ENCODE measurements around the gene ADCY4.
A peak's percentile ranks its signal among the peaks of the same experiment; 100 is the strongest.
"Not testable (repeated sequence)": the region's sequence is repeated elsewhere in the genome, so short reads cannot be mapped to it uniquely, and the experiment has no call there.

The ADCY4 gene

DNA sequence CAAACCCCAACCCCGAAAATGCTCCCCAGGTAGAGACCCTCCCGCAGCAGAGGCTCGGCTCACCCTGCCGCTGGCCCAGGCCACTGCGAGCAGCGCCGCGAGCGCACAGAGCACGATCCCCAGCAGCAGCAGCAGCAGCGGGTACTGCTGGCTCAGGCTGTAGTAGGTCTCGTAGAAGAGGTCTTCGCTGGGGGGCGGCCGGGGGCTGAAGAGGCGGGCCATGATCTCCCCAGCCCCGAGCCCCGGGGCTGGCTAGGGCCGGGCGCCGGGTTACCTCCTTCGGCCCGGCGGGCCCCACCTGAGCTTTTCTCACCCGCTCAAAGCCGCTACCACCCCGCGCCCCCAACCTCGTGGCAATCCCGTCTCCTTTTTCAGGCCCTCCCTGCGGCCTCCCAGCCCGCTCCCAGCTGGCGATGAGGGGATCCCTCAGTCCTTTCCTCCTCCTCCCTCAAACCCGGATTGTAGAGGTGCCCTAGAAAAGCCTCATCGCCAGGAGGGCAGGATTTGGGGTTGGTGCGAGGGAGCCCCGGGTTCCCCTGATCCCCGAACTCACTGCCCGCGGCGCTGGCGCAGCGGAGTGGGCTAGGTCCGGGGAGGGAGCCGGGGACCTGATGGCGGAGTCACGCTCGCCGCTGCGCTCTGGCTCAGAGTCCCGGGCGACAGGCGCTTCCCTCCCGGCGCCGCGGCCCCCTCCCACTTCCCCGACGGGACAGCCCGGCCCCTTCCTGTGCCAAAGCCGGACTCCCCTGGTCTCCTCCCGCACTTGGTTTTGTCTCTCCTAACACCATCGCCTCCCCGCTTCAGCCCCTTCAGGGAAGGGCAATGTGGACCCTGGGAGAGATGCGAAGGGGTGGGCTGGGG is at the start of gene ADCY4:
Gene ADCY4, minus strand, starts transcription at position 641 of the 861 bp plus-strand sequence. Its CDS starts 419 bp downstream, at position 222.
- Histone ChIP-seq H3K4me3 (no peak within 1 kb of the TSS), H3K4me1 (peaks cover 3% of the 10 kb centered on the region; the same call in 1 of the 2 replicates), H3K36me3 (replicated peaks) (no peaks in the 10 kb centered on the region), H3K9me3 (no peaks in the 10 kb centered on the region), H3K27me3 (ENCODE audit: low read depth) (no peaks in the 10 kb centered on the region)
- in situ Hi-C loops (cut with MboI; ENCODE audit: low sequenced_read_pairs): loop anchor here (5.0 to 25.0 kb wide), 2 partner anchors 98 to 353 kb away; no protein-coding TSS in a partner anchor
- DNase-seq (ENCODE audit: low spot score in 2 of 2): no peak

DNA sequence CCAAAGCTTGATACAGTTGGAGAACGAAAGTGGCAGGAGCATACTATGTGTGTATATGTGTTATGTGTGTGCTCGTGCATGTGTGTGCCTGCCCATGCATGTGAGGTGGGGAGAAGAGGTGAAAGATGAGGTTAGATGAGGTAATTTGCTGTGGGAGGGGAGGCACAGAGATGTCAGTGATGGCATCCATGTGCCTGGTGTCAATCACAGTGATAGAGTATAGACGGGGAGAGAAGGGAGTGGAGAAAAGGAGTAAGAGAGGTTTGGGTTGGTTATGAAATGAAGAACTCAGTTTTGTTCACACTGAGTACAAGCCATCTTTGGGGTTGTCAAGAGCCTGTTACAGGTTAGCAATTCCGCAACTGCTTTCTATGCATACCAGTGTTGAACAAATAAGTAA is 49.3 kb upstream of the ADCY4 start:
- H3K27me3 ChIP-seq (ENCODE audit: low read depth): peaks cover 6% of the 10 kb centered on the region; the same call in 1 of the 2 replicates
- no peak for DNase-seq (ENCODE audit: low spot score in 2 of 2)
- no peaks in the 10 kb centered on the region for H3K9me3 ChIP-seq
- in situ Hi-C loops (cut with MboI; ENCODE audit: low sequenced_read_pairs): no loop called here
- H3K36me3 ChIP-seq (replicated peaks): no peaks in the 10 kb centered on the region
- no peak overlapping the region for H3K4me3 ChIP-seq
- no peaks in the 10 kb centered on the region for H3K4me1 ChIP-seq

DNA sequence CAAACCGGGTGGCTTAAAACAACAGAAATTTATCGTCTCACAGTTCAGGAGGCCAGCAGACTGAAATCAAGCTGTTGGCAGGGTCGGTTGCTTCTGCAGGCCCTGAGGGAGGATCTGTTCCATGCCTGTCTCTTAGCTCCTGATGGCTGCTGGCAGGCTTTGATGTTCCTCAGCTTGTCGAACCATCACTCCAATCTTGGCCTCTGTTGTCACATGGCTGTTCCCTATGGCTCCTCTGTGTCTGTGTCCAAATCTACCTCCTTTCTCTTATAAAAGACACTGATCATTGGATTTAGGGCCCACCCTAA is 47.1 kb upstream of the ADCY4 start:
- in situ Hi-C loops (cut with MboI; ENCODE audit: low sequenced_read_pairs): no loop called here
- DNase-seq (ENCODE audit: low spot score in 2 of 2): no peak
- no peaks in the 10 kb centered on the region for H3K36me3 ChIP-seq (replicated peaks)
- no peaks in the 10 kb centered on the region for H3K4me1 ChIP-seq
- no peak overlapping the region for H3K4me3 ChIP-seq
- H3K27me3 ChIP-seq (ENCODE audit: low read depth): no peaks in the 10 kb centered on the region
- H3K9me3 ChIP-seq: no peaks in the 10 kb centered on the region

DNA sequence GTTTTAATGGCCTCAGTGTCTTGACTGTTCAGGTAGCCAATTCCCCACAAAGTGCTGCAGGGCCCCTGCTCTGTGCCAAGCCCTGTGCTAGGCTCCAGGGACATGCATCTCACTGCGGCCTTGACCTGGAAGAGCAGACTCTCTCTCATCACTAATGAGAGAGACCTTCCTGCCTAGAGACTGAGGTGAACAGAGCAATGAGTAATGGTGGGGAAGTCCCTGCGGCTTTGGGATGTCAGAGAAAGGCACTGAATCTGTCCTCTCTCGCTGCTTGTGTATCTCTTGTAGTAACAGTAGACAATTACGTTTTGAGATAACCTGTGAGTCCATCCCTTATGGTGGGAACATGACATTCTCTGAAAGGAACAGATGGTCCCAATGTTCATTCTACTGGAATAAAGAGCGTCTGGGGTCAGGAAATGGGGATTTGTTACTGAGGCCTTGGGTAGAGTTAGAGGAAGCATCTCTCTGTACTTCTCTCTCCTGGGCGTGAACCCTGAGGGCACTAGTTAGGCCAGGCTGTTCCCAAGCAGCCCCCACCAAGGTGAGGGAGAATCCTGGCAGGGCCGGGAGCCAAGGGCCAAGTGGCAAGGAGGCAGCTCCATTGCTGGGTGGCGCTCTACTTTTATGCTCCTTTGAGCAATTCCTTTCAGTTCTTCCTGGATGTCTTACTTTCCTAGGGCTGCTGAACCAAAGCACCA is 46.6 kb upstream of the ADCY4 start:
- H3K36me3 ChIP-seq (replicated peaks): no peaks in the 10 kb centered on the region
- no peaks in the 10 kb centered on the region for H3K4me1 ChIP-seq
- in situ Hi-C loops (cut with MboI; ENCODE audit: low sequenced_read_pairs): no loop called here
- no peaks in the 10 kb centered on the region for H3K9me3 ChIP-seq
- no peaks in the 10 kb centered on the region for H3K27me3 ChIP-seq (ENCODE audit: low read depth)
- H3K4me3 ChIP-seq: no peak overlapping the region
- no peak for DNase-seq (ENCODE audit: low spot score in 2 of 2)

DNA sequence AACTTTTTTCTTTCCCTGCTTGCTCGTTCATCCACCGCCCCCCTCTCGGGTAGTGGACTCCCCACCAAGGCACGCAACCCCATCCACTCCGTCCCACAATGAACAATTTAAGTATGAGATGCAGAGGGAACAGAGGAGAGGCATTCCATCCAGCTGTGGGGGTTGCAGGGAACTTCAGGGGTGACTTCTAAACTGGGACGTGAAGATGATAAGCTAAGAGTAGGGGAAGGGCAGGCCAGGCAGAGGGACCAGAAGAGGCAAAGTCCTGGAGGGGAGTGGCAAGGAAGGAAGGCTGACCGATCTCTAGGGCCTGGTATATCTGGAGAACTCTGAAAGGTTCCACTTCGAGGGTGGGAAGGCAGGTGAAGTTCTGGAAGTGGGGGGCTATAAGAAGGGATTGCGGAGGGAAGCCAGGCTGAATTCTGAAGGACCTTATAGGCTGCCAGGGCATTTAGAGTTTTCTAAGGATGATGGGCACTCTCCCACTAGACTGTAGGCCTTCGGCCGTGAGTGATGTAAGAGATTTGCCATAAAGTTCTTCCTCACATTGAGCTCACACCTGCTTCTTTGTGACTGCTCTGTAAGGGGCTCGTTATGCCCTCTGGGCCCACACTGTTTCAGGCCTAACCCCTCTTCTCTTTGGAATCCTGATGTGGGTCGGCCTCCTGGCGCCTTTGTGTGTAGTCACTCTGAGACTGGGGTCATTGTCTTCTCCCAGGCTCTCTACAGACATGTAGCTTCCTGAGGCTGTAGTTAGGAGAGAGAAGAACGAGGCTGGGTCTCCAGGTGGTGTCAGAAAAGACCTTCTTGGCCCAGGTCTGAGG is 45.2 kb upstream of the ADCY4 start:
- no peak overlapping the region for H3K4me3 ChIP-seq
- no peak for DNase-seq (ENCODE audit: low spot score in 2 of 2)
- H3K9me3 ChIP-seq: no peaks in the 10 kb centered on the region
- H3K4me1 ChIP-seq: no peaks in the 10 kb centered on the region
- no peaks in the 10 kb centered on the region for H3K36me3 ChIP-seq (replicated peaks)
- H3K27me3 ChIP-seq (ENCODE audit: low read depth): no peaks in the 10 kb centered on the region
- in situ Hi-C loops (cut with MboI; ENCODE audit: low sequenced_read_pairs): no loop called here

DNA sequence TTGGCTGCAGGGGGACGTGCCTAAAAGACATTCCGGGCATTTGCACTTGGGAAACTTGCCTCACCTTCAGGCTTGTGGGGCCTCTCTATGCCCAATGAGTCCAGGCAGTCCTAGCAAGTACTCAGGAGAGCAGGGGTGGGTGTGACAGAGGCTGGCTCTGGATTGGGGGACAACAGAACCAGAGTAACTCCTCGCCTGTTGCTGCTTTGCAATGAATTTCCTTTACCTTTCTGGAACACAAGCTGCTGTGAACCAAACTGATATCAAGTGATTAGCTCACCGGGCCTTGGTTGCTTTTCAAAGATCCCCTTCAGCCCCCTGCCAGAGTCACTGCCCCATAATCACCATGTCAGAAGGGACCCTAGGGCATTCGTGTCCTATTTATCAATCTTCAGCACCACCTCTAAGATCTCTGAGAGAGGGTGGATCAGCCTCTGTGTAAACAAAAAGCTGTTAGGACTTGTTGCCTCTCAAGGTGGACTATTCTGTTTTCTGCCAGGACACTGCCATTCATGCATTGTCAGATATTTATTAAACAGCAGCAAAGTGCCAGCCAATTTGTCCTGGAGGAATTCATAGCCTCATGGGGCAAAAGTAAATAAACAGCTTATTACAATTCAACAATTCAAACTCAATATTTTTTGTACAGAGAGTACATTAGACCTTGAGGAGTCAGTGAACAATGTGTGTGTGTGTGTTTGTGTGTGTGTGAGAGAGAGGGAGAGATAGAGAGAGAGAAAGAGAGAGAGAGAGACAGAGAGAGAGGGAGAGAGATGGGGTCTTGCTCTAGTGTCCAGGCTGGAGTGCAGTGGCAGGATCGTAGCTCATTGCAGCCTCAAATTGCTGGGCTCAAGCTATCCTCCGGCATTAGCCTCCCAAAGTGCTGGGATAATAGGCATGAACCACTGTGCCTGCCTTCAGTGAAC is 44.4 kb upstream of the ADCY4 start:
- no peak for DNase-seq (ENCODE audit: low spot score in 2 of 2)
- H3K27me3 ChIP-seq (ENCODE audit: low read depth): no peaks in the 10 kb centered on the region
- H3K4me1 ChIP-seq: no peaks in the 10 kb centered on the region
- H3K36me3 ChIP-seq (replicated peaks): no peaks in the 10 kb centered on the region
- in situ Hi-C loops (cut with MboI; ENCODE audit: low sequenced_read_pairs): no loop called here
- no peaks in the 10 kb centered on the region for H3K9me3 ChIP-seq
- H3K4me3 ChIP-seq: no peak overlapping the region

DNA sequence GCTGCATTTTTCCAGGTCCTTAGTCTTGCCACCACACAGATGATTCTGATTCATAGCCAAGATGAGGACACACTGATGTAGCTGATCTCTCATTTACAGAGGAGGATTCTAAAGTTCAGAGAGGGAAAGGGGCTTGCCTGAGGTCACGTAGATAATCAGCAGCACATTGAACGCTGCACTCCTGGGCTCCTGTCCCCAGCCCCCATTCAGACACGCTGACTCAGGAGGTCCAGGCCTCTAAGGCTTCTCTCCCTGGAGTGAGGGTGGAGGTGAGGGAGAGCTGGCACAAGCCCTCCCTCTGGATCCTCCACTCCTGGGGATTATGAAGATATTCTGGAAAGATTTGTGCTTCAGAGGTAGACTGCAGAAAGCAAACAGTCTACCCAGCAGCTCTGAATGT is 43.5 kb upstream of the ADCY4 start:
- no peaks in the 10 kb centered on the region for H3K4me1 ChIP-seq
- H3K4me3 ChIP-seq: no peak overlapping the region
- H3K36me3 ChIP-seq (replicated peaks): no peaks in the 10 kb centered on the region; the same call in 1 of the 2 replicates
- no peak for DNase-seq (ENCODE audit: low spot score in 2 of 2)
- no peaks in the 10 kb centered on the region for H3K27me3 ChIP-seq (ENCODE audit: low read depth)
- in situ Hi-C loops (cut with MboI; ENCODE audit: low sequenced_read_pairs): no loop called here
- H3K9me3 ChIP-seq: no peaks in the 10 kb centered on the region

DNA sequence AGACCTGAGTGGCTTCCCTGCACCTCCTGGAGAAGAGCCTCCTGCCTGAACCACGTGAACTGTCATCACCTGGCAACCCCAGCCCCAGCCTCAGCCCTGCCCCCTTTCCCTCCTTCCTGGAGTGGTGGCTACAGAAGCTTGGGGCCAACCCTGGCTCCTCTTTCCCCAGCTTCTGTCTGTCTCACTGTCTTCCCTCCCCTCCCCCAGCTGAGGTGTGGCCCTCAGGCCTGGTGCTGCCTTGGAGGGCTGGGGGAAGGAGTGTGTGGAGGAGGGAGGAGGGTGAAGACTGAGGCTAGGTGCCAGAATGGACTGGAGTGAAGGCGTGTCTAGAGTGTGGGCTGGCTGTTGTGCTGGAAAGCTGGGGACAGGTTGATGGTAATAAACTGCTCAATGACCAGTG is 42.8 kb upstream of the ADCY4 start:
- Histone ChIP-seq H3K4me1 (no peaks in the 10 kb centered on the region), H3K36me3 (replicated peaks) (no peaks in the 10 kb centered on the region; the same call in 1 of the 2 replicates), H3K9me3 (no peaks in the 10 kb centered on the region), H3K27me3 (ENCODE audit: low read depth) (no peaks in the 10 kb centered on the region), H3K4me3 (no peak overlapping the region)
- no peak for DNase-seq (ENCODE audit: low spot score in 2 of 2)
- in situ Hi-C loops (cut with MboI; ENCODE audit: low sequenced_read_pairs): no loop called here

DNA sequence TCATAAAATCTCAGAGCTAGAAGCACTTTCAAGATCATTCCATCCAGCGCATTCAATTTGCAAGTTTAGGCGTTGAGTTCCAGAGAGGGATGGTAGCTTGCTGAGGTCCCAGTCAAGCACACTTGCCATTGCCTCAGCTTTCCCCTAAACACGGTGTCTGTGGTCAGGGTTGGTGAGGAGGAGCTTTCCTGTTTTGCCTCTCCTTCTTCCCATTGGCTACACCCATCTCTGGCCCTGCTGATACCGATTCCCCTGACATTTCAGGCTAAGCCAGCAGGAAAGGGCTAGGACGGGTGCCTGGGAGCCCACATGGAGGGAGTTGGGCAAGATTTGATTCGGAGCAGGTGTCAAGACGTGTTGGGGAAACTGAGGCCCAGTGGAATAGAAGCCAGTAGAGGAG is 42.3 kb upstream of the ADCY4 start:
- no peak overlapping the region for H3K4me3 ChIP-seq
- in situ Hi-C loops (cut with MboI; ENCODE audit: low sequenced_read_pairs): no loop called here
- H3K36me3 ChIP-seq (replicated peaks): no peaks in the 10 kb centered on the region; the same call in 1 of the 2 replicates
- no peak for DNase-seq (ENCODE audit: low spot score in 2 of 2)
- H3K4me1 ChIP-seq: no peaks in the 10 kb centered on the region
- H3K9me3 ChIP-seq: no peaks in the 10 kb centered on the region
- H3K27me3 ChIP-seq (ENCODE audit: low read depth): no peaks in the 10 kb centered on the region

DNA sequence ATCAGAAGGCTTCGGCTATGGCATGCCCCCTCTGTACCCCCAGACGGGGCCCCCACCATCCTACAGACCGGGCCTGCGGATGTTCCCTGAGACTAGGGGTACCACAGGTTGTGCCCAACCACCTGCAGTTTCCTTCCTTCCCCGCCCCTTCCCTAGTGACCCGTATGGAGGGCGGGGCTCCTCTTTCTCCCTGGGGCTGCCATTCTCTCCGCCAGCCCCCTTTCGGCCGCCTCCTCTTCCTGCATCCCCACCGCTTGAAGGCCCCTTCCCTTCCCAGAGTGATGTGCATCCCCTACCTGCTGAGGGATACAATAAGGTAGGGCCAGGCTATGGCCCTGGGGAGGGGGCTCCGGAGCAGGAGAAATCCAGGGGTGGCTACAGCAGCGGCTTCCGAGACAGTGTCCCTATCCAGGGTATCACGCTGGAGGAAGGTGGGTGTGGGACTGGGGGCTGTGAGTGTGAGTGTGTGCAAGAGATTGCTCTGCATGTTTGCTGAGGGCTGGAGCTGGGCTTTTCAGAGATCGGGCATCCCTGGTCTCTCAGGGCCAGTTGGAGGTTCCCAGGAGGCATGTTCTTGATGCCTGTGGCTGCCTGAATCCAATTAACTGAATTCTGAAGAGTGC is 41.7 kb upstream of the ADCY4 start:
- Histone ChIP-seq H3K4me3 (no peak overlapping the region), H3K27me3 (ENCODE audit: low read depth) (no peaks in the 10 kb centered on the region), H3K4me1 (no peaks in the 10 kb centered on the region), H3K9me3 (no peaks in the 10 kb centered on the region), H3K36me3 (replicated peaks) (no peaks in the 10 kb centered on the region; the same call in 1 of the 2 replicates)
- in situ Hi-C loops (cut with MboI; ENCODE audit: low sequenced_read_pairs): no loop called here
- DNase-seq (ENCODE audit: low spot score in 2 of 2): no peak

DNA sequence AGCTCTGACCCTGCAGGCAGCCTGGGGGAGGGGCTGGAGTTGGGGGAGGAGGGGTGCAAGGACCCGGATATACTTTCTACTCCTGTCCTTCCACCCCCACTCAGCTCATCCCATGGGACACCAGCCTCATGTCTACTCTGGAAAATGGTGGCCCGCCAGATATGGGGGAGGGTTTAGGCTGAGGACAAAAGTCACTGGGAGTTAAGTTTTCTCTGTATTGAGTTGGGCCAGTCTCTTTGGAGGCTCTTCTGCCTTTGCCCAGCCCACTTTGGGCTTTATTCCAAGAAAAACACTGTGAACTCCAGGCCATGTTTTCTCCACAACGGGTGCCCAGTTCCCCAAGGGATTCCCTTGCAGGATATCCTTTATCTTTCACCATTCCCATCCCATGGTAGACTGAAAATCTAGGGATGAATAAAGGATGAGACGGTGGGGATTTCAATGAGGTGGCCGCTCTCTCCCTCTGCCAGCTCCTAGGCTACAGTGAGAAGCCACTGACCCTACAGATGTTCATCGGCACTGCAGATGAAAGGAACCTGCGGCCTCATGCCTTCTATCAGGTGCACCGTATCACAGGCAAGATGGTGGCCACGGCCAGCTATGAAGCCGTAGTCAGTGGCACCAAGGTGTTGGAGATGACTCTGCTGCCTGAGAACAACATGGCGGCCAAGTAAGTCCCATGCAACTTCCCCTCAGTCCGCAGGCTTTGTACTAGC is 38.0 kb upstream of the ADCY4 start:
- DNase-seq (ENCODE audit: low spot score in 2 of 2): peak in 1 of 2 experiments; percentile 41

DNA sequence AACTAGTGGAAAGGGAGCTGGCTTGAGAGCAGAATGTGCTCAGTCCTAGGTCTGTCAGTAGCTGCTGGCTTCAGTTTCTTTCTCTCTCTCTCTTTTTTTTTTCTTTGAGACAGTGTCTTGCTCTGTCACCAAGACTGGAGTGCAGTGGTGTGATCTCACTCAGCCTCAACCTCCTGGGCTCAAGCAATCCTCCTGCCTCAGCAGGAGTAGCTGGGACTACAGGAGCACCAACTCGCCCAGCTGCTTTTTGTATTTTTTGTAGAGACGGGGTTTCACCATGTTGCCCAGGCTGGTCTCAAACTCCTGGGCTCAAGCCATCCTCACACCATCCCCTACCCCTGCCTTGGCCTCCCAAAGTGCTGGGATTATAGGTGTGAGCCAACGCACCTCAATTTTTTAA is 36.7 kb upstream of the ADCY4 start:
- DNase-seq (ENCODE audit: low spot score in 2 of 2); H3K9me3 ChIP-seq; H3K36me3 ChIP-seq (replicated peaks); H3K27me3 ChIP-seq (ENCODE audit: low read depth); in situ Hi-C loops (cut with MboI; ENCODE audit: low sequenced_read_pairs); H3K4me1 ChIP-seq; H3K4me3 ChIP-seq: not testable (repeated sequence)

More for the DNA sequence above, 38.0 kb upstream of the ADCY4 start:
- H3K36me3 ChIP-seq (replicated peaks): no peaks in the 10 kb centered on the region; the same call in 1 of the 2 replicates
- in situ Hi-C loops (cut with MboI; ENCODE audit: low sequenced_read_pairs): no loop called here
- no peaks in the 10 kb centered on the region for H3K27me3 ChIP-seq (ENCODE audit: low read depth)
- H3K4me1 ChIP-seq: no peaks in the 10 kb centered on the region
- H3K4me3 ChIP-seq: no peak overlapping the region
- H3K9me3 ChIP-seq: no peaks in the 10 kb centered on the region

Data from HAP-1 (cell line).